CD4-positive, alpha-beta T cell treated with Interferon alpha-2 for 1 hour (primary cell): Measurements from ENCODE around the gene SPATA3.
"Not testable (repeated sequence)": the region's sequence is repeated elsewhere in the genome, so short reads cannot be mapped to it uniquely, and the experiment has no call there.

ENCODE experiments used
- DNase-seq, 2 donors: peaks; one replicate each; pipeline ENCODE4 v3.0.0-alpha.2; 2020 to 2022

Gene SPATA3

GRCh38 chr2:230995821-230996220 is at the start of gene SPATA3:
Gene SPATA3 (plus strand): TSS chr2:230996121. CDS start chr2:230996234, 113 bp downstream.
- DNase-seq, result no peak

- no peak for DNase-seq
These were observed 49.3 kb upstream of the SPATA3 start for GRCh38 chr2:230946429-230947234.

- no peak for DNase-seq
These were observed 48.7 kb upstream of the SPATA3 start for GRCh38 chr2:230947235-230947576.

- DNase-seq, result no peak
These were observed 48.0 kb upstream of the SPATA3 start for GRCh38 chr2:230947908-230948365.

- DNase-seq, result no peak
These were observed 45.7 kb upstream of the SPATA3 start for GRCh38 chr2:230949966-230950873.

- no peak for DNase-seq
These were observed 45.0 kb upstream of the SPATA3 start for GRCh38 chr2:230950874-230951339.

GRCh38 chr2:230951396-230951795 is 44.5 kb upstream of the SPATA3 start:
- DNase-seq, result no peak

- DNase-seq, result no peak
These were observed 43.5 kb upstream of the SPATA3 start for GRCh38 chr2:230952226-230952956.

GRCh38 chr2:230953845-230954244 is 42.1 kb upstream of the SPATA3 start:
- no peak for DNase-seq

GRCh38 chr2:230954746-230955145 is 41.2 kb upstream of the SPATA3 start:
- no peak for DNase-seq

- no peak for DNase-seq
These were observed 40.7 kb upstream of the SPATA3 start for GRCh38 chr2:230955163-230955737.

GRCh38 chr2:230956827-230957755 is 38.8 kb upstream of the SPATA3 start:
- peak in 1 of 2 donors; percentile 40 for DNase-seq

GRCh38 chr2:230957756-230958391 is 38.0 kb upstream of the SPATA3 start:
- no peak for DNase-seq

GRCh38 chr2:230958820-230959756 is 36.8 kb upstream of the SPATA3 start:
- DNase-seq, result no peak

- DNase-seq, result no peak
These were observed 35.9 kb upstream of the SPATA3 start for GRCh38 chr2:230960026-230960425.

GRCh38 chr2:230961091-230961491 is 34.8 kb upstream of the SPATA3 start:
- no peak for DNase-seq

GRCh38 chr2:230964136-230964730 is 31.7 kb upstream of the SPATA3 start:
- DNase-seq, result no peak

GRCh38 chr2:230967113-230967512 is 28.8 kb upstream of the SPATA3 start:
- no peak for DNase-seq

GRCh38 chr2:230968314-230968713 is 27.6 kb upstream of the SPATA3 start:
- DNase-seq, result not testable (repeated sequence)
